ENCODE data around the gene MYO18B. TPM values are rescaled to one million over a fixed set of nuclear protein-coding genes. Genes with fewer than 3 reads are reported as not detected.

The MYO18B gene
- polyA plus RNA-seq, 1 donor (not counting 4 experiments of a cell fraction or from before 2014, with no cell fraction given), result not detected

DNA sequence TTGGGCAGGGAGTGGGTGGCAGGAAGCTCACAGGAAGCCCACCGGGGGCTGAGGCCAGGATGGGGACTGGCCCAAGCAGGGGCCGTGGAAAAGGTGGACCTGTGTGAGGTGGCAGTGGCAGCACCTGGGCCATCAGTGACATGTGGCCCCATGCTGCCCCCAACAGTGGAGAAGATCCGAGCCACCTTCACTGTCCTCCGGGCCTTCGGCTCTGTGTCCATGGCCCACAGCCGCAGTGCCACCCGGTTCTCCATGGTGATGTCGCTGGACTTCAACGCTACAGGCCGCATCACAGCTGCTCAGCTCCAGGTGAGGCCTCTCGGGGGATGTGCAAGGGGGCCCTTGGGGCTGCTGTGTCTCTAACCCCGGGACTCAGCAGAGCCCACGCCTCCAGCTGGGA, 37.9 kb downstream of the MYO18B start:
- H3K9me1 ChIP-seq (ENCODE audit: control insufficient read depth, extremely low read depth, insufficient read depth, low read length), result no peaks in the 10 kb centered on the region
- H3K27ac ChIP-seq (ENCODE audit: control insufficient read depth, insufficient read depth, low read length), result no peak overlapping the region
- no peak for TF ChIP-seq EZH2 (IDR thresholded peaks at IDR 0.05; ENCODE audit: low read length)
- TF ChIP-seq, protein P1, sequence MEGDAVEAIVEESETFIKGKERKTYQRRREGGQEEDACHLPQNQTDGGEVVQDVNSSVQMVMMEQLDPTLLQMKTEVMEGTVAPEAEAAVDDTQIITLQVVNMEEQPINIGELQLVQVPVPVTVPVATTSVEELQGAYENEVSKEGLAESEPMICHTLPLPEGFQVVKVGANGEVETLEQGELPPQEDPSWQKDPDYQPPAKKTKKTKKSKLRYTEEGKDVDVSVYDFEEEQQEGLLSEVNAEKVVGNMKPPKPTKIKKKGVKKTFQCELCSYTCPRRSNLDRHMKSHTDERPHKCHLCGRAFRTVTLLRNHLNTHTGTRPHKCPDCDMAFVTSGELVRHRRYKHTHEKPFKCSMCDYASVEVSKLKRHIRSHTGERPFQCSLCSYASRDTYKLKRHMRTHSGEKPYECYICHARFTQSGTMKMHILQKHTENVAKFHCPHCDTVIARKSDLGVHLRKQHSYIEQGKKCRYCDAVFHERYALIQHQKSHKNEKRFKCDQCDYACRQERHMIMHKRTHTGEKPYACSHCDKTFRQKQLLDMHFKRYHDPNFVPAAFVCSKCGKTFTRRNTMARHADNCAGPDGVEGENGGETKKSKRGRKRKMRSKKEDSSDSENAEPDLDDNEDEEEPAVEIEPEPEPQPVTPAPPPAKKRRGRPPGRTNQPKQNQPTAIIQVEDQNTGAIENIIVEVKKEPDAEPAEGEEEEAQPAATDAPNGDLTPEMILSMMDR (optimal IDR thresholded peaks at IDR 0.05 in 1 of 3, IDR thresholded peaks at IDR 0.05 in 1 of 3, conservative IDR thresholded peaks at IDR 0.05 in 1 of 3; ENCODE audit: extremely low read depth in 1 of 3, insufficient read depth in 2 of 3, low read length in 3 of 3), result no peak
- H3K9me3 ChIP-seq (ENCODE audit: control insufficient read depth, low read depth, low read length), result no peaks in the 10 kb centered on the region
- H3K36me3 ChIP-seq (ENCODE audit: control insufficient read depth in 2 of 2, extremely low read depth in 1 of 2, insufficient read depth in 2 of 2, low read length in 2 of 2), result no peaks in the 10 kb centered on the region
- H2AFZ ChIP-seq (ENCODE audit: control insufficient read depth, low read length), result no peak overlapping the region
- H3K4me2 ChIP-seq (ENCODE audit: control insufficient read depth, extremely low read depth, insufficient read depth, low read depth, low read length), result no peak overlapping the region
- no peak overlapping the region for H3K9ac ChIP-seq (ENCODE audit: control insufficient read depth, extremely low read depth, insufficient read depth, low read length)
- dilution Hi-C loops (cut with MboI; ENCODE audit: extremely low pct_ligation_motif_present, low sequenced_read_pairs), result no loop called here
- no peaks in the 10 kb centered on the region for H3K79me2 ChIP-seq (ENCODE audit: control insufficient read depth, insufficient read depth, low read length)
- DNase-seq (ENCODE audit: low read depth, low spot score) (no peak), FAIRE-seq (no peak)
- H3K27me3 ChIP-seq (ENCODE audit: control insufficient read depth, extremely low read depth, insufficient read depth, low read length), result no peaks in the 10 kb centered on the region
- H4K20me1 ChIP-seq (ENCODE audit: control insufficient read depth, extremely low read depth, insufficient read depth, low read length), result no peaks in the 10 kb centered on the region
- H3K4me3 ChIP-seq (ENCODE audit: control insufficient read depth in 2 of 3, extremely low read depth in 1 of 3, insufficient read depth in 2 of 3, low read depth in 1 of 3, low read length in 3 of 3), result no peak overlapping the region
- no peaks in the 10 kb centered on the region for H3K4me1 ChIP-seq (ENCODE audit: control insufficient read depth, extremely low read depth, insufficient read depth, low read length)

DNA sequence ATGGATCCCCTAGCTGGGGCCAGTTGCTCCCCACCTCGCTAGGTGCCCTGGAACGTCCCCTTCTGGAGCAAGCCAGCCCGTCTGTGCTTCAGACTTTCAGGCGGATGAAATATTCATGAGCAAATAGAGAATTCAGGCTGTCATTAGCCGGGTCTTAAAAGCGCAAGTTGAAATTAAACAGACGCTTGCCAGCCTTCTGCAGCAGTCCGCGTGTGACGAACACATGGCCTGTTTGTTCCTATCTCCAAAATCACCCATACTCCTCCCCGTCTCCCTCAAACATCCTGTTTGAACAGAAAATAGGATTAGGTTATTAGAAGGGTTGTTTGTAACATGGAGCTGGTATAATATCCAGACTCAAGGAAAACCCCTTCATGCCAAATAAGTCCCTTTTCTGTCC, 38.7 kb downstream of the MYO18B start:
- Histone ChIP-seq H3K9ac (ENCODE audit: control insufficient read depth, extremely low read depth, insufficient read depth, low read length) (no peak overlapping the region), H3K27me3 (ENCODE audit: control insufficient read depth, extremely low read depth, insufficient read depth, low read length) (no peaks in the 10 kb centered on the region), H3K27ac (ENCODE audit: control insufficient read depth, insufficient read depth, low read length) (no peak overlapping the region), H4K20me1 (ENCODE audit: control insufficient read depth, extremely low read depth, insufficient read depth, low read length) (no peaks in the 10 kb centered on the region), H3K4me1 (ENCODE audit: control insufficient read depth, extremely low read depth, insufficient read depth, low read length) (no peaks in the 10 kb centered on the region), H3K79me2 (ENCODE audit: control insufficient read depth, insufficient read depth, low read length) (no peaks in the 10 kb centered on the region), H2AFZ (ENCODE audit: control insufficient read depth, low read length) (no peak overlapping the region), H3K9me1 (ENCODE audit: control insufficient read depth, extremely low read depth, insufficient read depth, low read length) (no peaks in the 10 kb centered on the region), H3K36me3 (ENCODE audit: control insufficient read depth in 2 of 2, extremely low read depth in 1 of 2, insufficient read depth in 2 of 2, low read length in 2 of 2) (no peaks in the 10 kb centered on the region), H3K4me2 (ENCODE audit: control insufficient read depth, extremely low read depth, insufficient read depth, low read depth, low read length) (no peak overlapping the region), H3K9me3 (ENCODE audit: control insufficient read depth, low read depth, low read length) (no peaks in the 10 kb centered on the region), H3K4me3 (ENCODE audit: control insufficient read depth in 2 of 3, extremely low read depth in 1 of 3, insufficient read depth in 2 of 3, low read depth in 1 of 3, low read length in 3 of 3) (no peak overlapping the region)
- DNase-seq (ENCODE audit: low read depth, low spot score), result no peak
- FAIRE-seq, result no peak
- TF ChIP-seq, protein P1 (optimal IDR thresholded peaks at IDR 0.05 in 1 of 3, IDR thresholded peaks at IDR 0.05 in 1 of 3, conservative IDR thresholded peaks at IDR 0.05 in 1 of 3; ENCODE audit: extremely low read depth in 1 of 3, insufficient read depth in 2 of 3, low read length in 3 of 3), result no peak
- TF ChIP-seq EZH2 (IDR thresholded peaks at IDR 0.05; ENCODE audit: low read length), result no peak
- dilution Hi-C loops (cut with MboI; ENCODE audit: extremely low pct_ligation_motif_present, low sequenced_read_pairs), result no loop called here

Data from keratinocyte (primary cell).